ENCODE measurements around the gene RXFP2. TPM values are rescaled to one million over a fixed set of nuclear protein-coding genes. Genes with fewer than 3 reads are reported as not detected.

Gene RXFP2
- polyA plus RNA-seq, 1 of the 3 experiments (the other 2 are of a cell fraction): not detected

GRCh38 chr13:31769575-31769974, 30.2 kb downstream of the RXFP2 start:
- CTCF ChIA-PET: interaction anchor here (0.9 to 1.4 kb wide), 2 partner anchors 15 to 338 kb away, joined by 3 read pairs; no protein-coding TSS in a partner anchor

More at GRCh38 chr13:31769575-31769974, 30.2 kb downstream of the RXFP2 start:
- POLR2A ChIA-PET: interaction anchor here (0.5 kb wide), 1 partner anchor 345 kb away, joined by 5 read pairs; no protein-coding TSS in a partner anchor
- WGBS (ENCODE audit: low lambda C conversion rate): 80% methylated on average over 4 of the region's 4 CpGs
- H3K36me3 ChIP-seq (replicated peaks in 1 of 2; ENCODE audit: control insufficient read depth in 1 of 2, insufficient read depth in 2 of 2, low read length in 1 of 2): no peaks in the 10 kb centered on the region
- H2AFZ ChIP-seq (ENCODE audit: low read depth): no peak overlapping the region
- H3K9me3 ChIP-seq: no peaks in the 10 kb centered on the region
- DNase-seq: no peak
- peaks cover 0 to 42% of the 10 kb centered on the region in 2 experiments; a peak in 2 of 4 replicates for H3K4me1 ChIP-seq (ENCODE audit: control insufficient read depth in 1 of 2, insufficient read depth in 2 of 2, low read depth in 1 of 2, low read length in 1 of 2)
- H4K20me1 ChIP-seq (ENCODE audit: insufficient read depth): no peaks in the 10 kb centered on the region
- H3F3A ChIP-seq (replicated peaks; ENCODE audit: insufficient read depth): peaks cover 56% of the 10 kb centered on the region
- H3K27me3 ChIP-seq (ENCODE audit: insufficient read depth): no peaks in the 10 kb centered on the region
- H3K4me2 ChIP-seq: no peak overlapping the region
- H3K4me3 ChIP-seq (ENCODE audit: low read depth in 2 of 2, low read length in 1 of 2): no peak overlapping the region
- no peak overlapping the region for H3K9ac ChIP-seq
- TF ChIP-seq USF2 (IDR thresholded peaks at IDR 0.05; ENCODE audit: borderline replicate concordance, low read depth, low read length) (no peak), PBX3 (IDR thresholded peaks at IDR 0.05) (no peak), NRF1 (IDR thresholded peaks at IDR 0.05; ENCODE audit: low read depth, low read length) (no peak), TEAD4 (IDR thresholded peaks at IDR 0.05; ENCODE audit: borderline replicate concordance, insufficient read depth) (no peak), EP300 (IDR thresholded peaks at IDR 0.05; ENCODE audit: borderline replicate concordance in 1 of 2, low read depth in 1 of 2, low read length in 1 of 2) (no peak), GABPA (IDR thresholded peaks at IDR 0.05; ENCODE audit: low read depth) (no peak), TCF12 (IDR thresholded peaks at IDR 0.05) (no peak), RXRA (IDR thresholded peaks at IDR 0.05; ENCODE audit: borderline replicate concordance, low read depth) (no peak), IRF3 (IDR thresholded peaks at IDR 0.05; ENCODE audit: low read depth, low read length) (no peak), RCOR1 (IDR thresholded peaks at IDR 0.05; ENCODE audit: low read length) (no peak), CTCF (IDR thresholded peaks at IDR 0.05) (no peak)
- no peaks in the 10 kb centered on the region for H3K79me2 ChIP-seq (ENCODE audit: insufficient read depth)
- no peaks in the 10 kb centered on the region for H3K9me2 ChIP-seq
- H3K27ac ChIP-seq (ENCODE audit: low read depth in 2 of 2, low read length in 1 of 2): no peak overlapping the region

Measured in SK-N-SH (cell line).